Amniotic epithelial cell (primary cell): ENCODE data around the gene ACAP3.
A peak's percentile ranks its signal among the peaks of the same experiment; 100 is the strongest.

Experiments used
- DNase-seq: peaks from one replicate; pipeline ENCODE4 v3.0.0-alpha.2; 2010; ENCODE audit warnings: low read depth

The ACAP3 gene

GRCh38 chr1:1314237-1314586, 6.5 kb upstream of the ACAP3 start:
- no peak for DNase-seq

GRCh38 chr1:1313500-1314236, 5.9 kb upstream of the ACAP3 start:
- no peak for DNase-seq

GRCh38 chr1:1312450-1313314, 5.0 kb upstream of the ACAP3 start:
- no peak for DNase-seq

GRCh38 chr1:1311107-1312104, 3.7 kb upstream of the ACAP3 start:
- DNase-seq, result no peak

GRCh38 chr1:1310476-1311053, 2.8 kb upstream of the ACAP3 start:
- DNase-seq, result no peak

GRCh38 chr1:1310109-1310385, 2.3 kb upstream of the ACAP3 start:
- DNase-seq, result no peak

- no peak for DNase-seq
Measured at GRCh38 chr1:1309251-1310108, 1.8 kb upstream of the ACAP3 start.

- DNase-seq, result no peak
Measured at GRCh38 chr1:1308756-1309250, 1.1 kb upstream of the ACAP3 start.

- DNase-seq, result no peak
Measured at GRCh38 chr1:1307261-1307922, 338 bp downstream of the ACAP3 start.

- no peak for DNase-seq
Measured at GRCh38 chr1:1306661-1307260, 969 bp downstream of the ACAP3 start.

GRCh38 chr1:1306070-1306660, 1.6 kb downstream of the ACAP3 start:
- no peak for DNase-seq

GRCh38 chr1:1305300-1306069, 2.2 kb downstream of the ACAP3 start:
- peak; percentile 70 for DNase-seq

GRCh38 chr1:1304331-1305299, 3.1 kb downstream of the ACAP3 start:
- peak; percentile 85 for DNase-seq

- no peak for DNase-seq
Measured at GRCh38 chr1:1303736-1304135, 4.0 kb downstream of the ACAP3 start.

GRCh38 chr1:1302951-1303509, 4.7 kb downstream of the ACAP3 start:
- DNase-seq, result no peak

GRCh38 chr1:1302006-1302430, 5.7 kb downstream of the ACAP3 start:
- DNase-seq, result no peak

GRCh38 chr1:1300352-1300739, 7.4 kb downstream of the ACAP3 start:
- DNase-seq, result no peak
